ENCODE measurements around the gene EMC10. TPM values are rescaled to one million over a fixed set of nuclear protein-coding genes. Genes with fewer than 3 reads are reported as not detected.

Gene EMC10
- total RNA-seq, 2 experiments from 2014 or later = 28.7 to 31.2 TPM

DNA sequence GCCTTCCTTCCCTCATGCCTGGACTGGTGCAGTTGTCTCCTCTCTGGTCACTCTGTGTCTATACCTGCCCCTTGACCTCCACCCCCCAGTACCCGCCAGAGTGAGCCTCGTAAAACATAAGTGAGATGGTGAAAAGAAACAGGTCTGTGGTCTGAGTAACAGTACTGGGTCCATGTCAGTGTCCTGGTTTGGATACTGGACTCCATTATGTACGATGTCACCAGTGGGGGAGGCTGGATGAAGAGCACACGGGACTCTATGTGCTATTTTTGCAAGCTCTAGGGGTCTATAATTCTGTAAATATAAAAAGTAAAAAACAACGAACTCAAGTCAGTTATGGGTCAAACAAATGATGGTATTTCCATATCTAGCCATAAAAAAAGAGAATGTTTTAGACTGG is 29.3 kb upstream of the EMC10 start:
- no peak for ATAC-seq
- Mint-ChIP-seq H3K36me3 (ENCODE audit: low read depth) (no peaks in the 10 kb centered on the region), H3K4me1 (ENCODE audit: low read depth) (no peaks in the 10 kb centered on the region), H3K27ac (no peak overlapping the region), H3K27me3 (peaks cover 8% of the 10 kb centered on the region), H3K4me3 (no peak overlapping the region), H3K9me3 (no peaks in the 10 kb centered on the region)
- DNase-seq = no peak
- intact Hi-C loops (cut with micrococcal nuclease) = no loop called here
- TF ChIP-seq, protein P1, sequence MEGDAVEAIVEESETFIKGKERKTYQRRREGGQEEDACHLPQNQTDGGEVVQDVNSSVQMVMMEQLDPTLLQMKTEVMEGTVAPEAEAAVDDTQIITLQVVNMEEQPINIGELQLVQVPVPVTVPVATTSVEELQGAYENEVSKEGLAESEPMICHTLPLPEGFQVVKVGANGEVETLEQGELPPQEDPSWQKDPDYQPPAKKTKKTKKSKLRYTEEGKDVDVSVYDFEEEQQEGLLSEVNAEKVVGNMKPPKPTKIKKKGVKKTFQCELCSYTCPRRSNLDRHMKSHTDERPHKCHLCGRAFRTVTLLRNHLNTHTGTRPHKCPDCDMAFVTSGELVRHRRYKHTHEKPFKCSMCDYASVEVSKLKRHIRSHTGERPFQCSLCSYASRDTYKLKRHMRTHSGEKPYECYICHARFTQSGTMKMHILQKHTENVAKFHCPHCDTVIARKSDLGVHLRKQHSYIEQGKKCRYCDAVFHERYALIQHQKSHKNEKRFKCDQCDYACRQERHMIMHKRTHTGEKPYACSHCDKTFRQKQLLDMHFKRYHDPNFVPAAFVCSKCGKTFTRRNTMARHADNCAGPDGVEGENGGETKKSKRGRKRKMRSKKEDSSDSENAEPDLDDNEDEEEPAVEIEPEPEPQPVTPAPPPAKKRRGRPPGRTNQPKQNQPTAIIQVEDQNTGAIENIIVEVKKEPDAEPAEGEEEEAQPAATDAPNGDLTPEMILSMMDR (IDR thresholded peaks at IDR 0.05) = no peak
- POLR2A ChIA-PET = interaction anchor here (1.3 kb wide), 1 partner anchor 32 kb away, joined by 5 read pairs; no protein-coding TSS in a partner anchor
- CTCF ChIA-PET = no interaction called here

GRCh38 chr19:50447750-50448149 is 28.6 kb upstream of the EMC10 start:
- no peak overlapping the region for H3K4me3 Mint-ChIP-seq

DNA sequence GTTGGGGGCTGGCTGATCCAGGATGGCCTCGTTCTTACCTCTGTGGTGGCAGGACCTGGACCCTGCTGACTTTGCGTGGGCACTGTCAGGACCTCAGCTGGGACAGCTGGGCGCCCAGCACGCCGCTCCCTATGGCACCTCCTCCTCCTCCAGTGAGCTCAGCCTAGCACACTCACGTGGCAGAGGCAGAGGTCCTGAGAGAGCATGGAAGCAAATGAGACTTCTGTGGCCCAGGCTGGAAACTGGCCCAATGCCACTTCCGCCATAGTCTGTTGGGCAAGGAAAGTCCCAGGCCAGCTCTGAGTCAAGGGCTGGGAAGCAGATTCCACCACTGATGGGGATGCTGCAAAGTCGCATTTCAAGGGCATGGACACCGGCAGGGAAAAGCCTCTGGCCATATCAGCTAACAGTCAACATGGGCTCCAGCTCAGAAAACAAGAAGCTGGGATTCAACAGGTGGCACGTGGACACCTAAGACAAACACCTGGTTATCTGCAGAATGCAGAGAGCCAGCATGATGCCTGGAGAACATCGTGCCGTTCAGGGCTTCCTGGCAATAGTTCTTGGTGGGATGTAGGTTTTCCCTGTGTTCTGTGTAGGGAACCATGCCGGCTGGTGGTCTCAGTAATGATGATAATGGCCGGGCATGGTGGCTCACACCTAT is 26.9 kb upstream of the EMC10 start:
- Mint-ChIP-seq H3K4me3 (no peak overlapping the region), H3K9me3 (no peaks in the 10 kb centered on the region), H3K36me3 (ENCODE audit: low read depth) (no peaks in the 10 kb centered on the region), H3K27me3 (peaks cover 10% of the 10 kb centered on the region), H3K27ac (no peak overlapping the region), H3K4me1 (ENCODE audit: low read depth) (no peaks in the 10 kb centered on the region)
- POLR2A ChIA-PET = no interaction called here
- no peak for ATAC-seq
- intact Hi-C loops (cut with micrococcal nuclease) = no loop called here
- DNase-seq = no peak
- CTCF ChIA-PET = interaction anchor here (0.7 to 1.1 kb wide), 2 partner anchors 11 to 60 kb away, joined by 4 to 6 read pairs; no protein-coding TSS in a partner anchor
- TF ChIP-seq, protein P1 (IDR thresholded peaks at IDR 0.05) = no peak

More at GRCh38 chr19:50447750-50448149, 28.6 kb upstream of the EMC10 start:
- CTCF ChIA-PET = interaction anchor here (1.5 kb wide), 1 partner anchor 13 kb away, joined by 4 read pairs; no protein-coding TSS in a partner anchor
- ATAC-seq = no peak
- TF ChIP-seq, protein P1 (IDR thresholded peaks at IDR 0.05) = no peak
- Mint-ChIP-seq H3K27me3 (peaks cover 9% of the 10 kb centered on the region), H3K36me3 (ENCODE audit: low read depth) (no peaks in the 10 kb centered on the region), H3K9me3 (no peaks in the 10 kb centered on the region), H3K27ac (no peak overlapping the region), H3K4me1 (ENCODE audit: low read depth) (no peaks in the 10 kb centered on the region)
- POLR2A ChIA-PET = interaction anchor here (1.2 to 1.3 kb wide), 2 partner anchors 26 to 32 kb away, joined by 4 to 5 read pairs; no protein-coding TSS in a partner anchor
- intact Hi-C loops (cut with micrococcal nuclease) = no loop called here
- no peak for DNase-seq

DNA sequence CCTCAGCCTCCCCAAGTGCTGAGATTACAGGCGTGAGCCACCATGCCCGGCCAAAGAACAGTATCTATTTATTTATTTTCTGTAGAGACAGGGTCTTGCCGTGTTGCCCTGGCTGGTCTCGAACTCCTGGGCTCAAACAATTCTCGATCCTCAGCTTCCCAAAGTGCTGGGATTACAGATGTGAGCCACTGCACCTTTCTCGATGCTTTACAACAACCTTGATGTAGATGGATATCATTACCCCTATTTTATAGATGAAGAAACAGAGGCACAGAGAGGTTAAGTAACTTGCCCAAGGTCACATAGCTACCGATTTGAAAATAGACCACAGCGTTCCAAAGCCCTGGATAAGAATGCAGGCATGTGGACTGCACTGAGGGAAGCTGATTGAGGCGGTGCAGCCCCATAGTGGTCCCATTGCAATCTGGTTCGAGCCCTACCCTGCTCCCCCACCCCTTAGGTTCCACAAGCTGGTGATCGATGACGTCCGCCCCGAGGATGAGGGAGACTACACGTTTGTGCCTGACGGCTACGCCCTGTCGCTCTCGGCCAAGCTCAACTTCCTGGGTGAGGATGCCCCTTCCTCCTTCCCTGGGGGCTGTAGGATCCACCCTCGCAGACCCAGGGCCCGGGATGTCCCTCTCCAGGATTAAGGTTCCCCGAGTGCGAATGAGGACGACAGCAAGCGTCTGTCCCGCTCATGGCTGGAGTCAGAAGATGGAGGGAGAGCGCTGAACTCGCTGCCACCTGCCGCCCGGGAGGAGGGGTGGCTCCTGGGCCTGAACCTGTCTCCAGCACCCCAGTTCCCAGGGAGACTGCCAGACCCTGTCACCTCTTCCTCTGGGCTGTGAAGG is 25.7 kb upstream of the EMC10 start:
- H3K36me3 Mint-ChIP-seq (ENCODE audit: low read depth) = no peaks in the 10 kb centered on the region
- peaks cover 8% of the 10 kb centered on the region for H3K27me3 Mint-ChIP-seq
- ChIA-PET POLR2A (interaction anchor here (1.0 kb wide), 1 partner anchor 117 kb away, joined by 3 read pairs; no protein-coding TSS in a partner anchor), CTCF (interaction anchor here (0.7 to 1.1 kb wide), 2 partner anchors 10 to 59 kb away, joined by 4 to 6 read pairs; no protein-coding TSS in a partner anchor)
- ATAC-seq = no peak
- no peak overlapping the region for H3K4me3 Mint-ChIP-seq
- no peak overlapping the region for H3K27ac Mint-ChIP-seq
- DNase-seq = no peak
- H3K9me3 Mint-ChIP-seq = no peaks in the 10 kb centered on the region
- no peaks in the 10 kb centered on the region for H3K4me1 Mint-ChIP-seq (ENCODE audit: low read depth)
- TF ChIP-seq, protein P1 (IDR thresholded peaks at IDR 0.05) = no peak
- intact Hi-C loops (cut with micrococcal nuclease) = no loop called here

GRCh38 chr19:50451223-50451534 is 25.1 kb upstream of the EMC10 start:
- ATAC-seq (no peak), DNase-seq (no peak)
- no peak overlapping the region for H3K4me3 Mint-ChIP-seq
- TF ChIP-seq, protein P1 (IDR thresholded peaks at IDR 0.05) = no peak
- ChIA-PET POLR2A (interaction anchor here (1.0 kb wide), 1 partner anchor 117 kb away, joined by 3 read pairs; no protein-coding TSS in a partner anchor), CTCF (no interaction called here)
- intact Hi-C loops (cut with micrococcal nuclease) = no loop called here
- peaks cover 8% of the 10 kb centered on the region for H3K27me3 Mint-ChIP-seq
- H3K9me3 Mint-ChIP-seq = no peaks in the 10 kb centered on the region
- H3K27ac Mint-ChIP-seq = no peak overlapping the region
- no peaks in the 10 kb centered on the region for H3K36me3 Mint-ChIP-seq (ENCODE audit: low read depth)
- H3K4me1 Mint-ChIP-seq (ENCODE audit: low read depth) = no peaks in the 10 kb centered on the region
